H9 (cell line): Measurements from ENCODE around the gene CDH4. TPM values are rescaled to one million over a fixed set of nuclear protein-coding genes. Genes with fewer than 3 reads are reported as not detected.

ENCODE experiments used
- DNase-seq: peaks from one replicate; pipeline ENCODE4 v3.0.0-alpha.2; 2017
- H2AFZ ChIP-seq: one replicate; pipeline ENCODE4 v1.6.1; 2013; ENCODE audit warnings: mild to moderate bottlenecking, low read length, control low read depth, moderate library complexity
- H2AK5ac ChIP-seq: 2 replicates; pipeline ENCODE4 v1.6.1; 2013; ENCODE audit warnings: low read length, control low read depth, mixed read lengths; ENCODE audit not compliant: insufficient read length
- H2BK120ac ChIP-seq: one replicate; pipeline ENCODE4 v1.6.1; 2013; ENCODE audit warnings: low read depth, mild to moderate bottlenecking, low read length, control low read depth, inconsistent platforms; ENCODE audit not compliant: poor library complexity, severe bottlenecking
- H2BK12ac ChIP-seq: 2 replicates; pipeline ENCODE4 v1.6.1; 2013; ENCODE audit warnings: low read length, control low read depth, mixed read lengths, low read depth; ENCODE audit not compliant: insufficient read length
- H2BK15ac ChIP-seq: 2 replicates; pipeline ENCODE4 v1.6.1; 2013; ENCODE audit warnings: low read depth, low read length, control low read depth
- H2BK20ac ChIP-seq: one replicate; pipeline ENCODE4 v1.6.1; 2013; ENCODE audit warnings: low read depth, mild to moderate bottlenecking, low read length, control low read depth, inconsistent platforms; ENCODE audit not compliant: poor library complexity, severe bottlenecking
- H2BK5ac ChIP-seq: 2 replicates; pipeline ENCODE4 v1.6.1; 2013; ENCODE audit warnings: low read length, control low read depth, mixed read lengths; ENCODE audit not compliant: insufficient read length
- H3K14ac ChIP-seq: 2 replicates; pipeline ENCODE4 v1.6.1; 2013; ENCODE audit warnings: low read length, control low read depth; ENCODE audit not compliant: insufficient read depth
- H3K18ac ChIP-seq: 2 replicates; pipeline ENCODE4 v1.6.1; 2013; ENCODE audit warnings: low read depth, mild to moderate bottlenecking, mixed read lengths, low read length, control low read depth; ENCODE audit not compliant: insufficient read length
- H3K23ac ChIP-seq: 2 replicates; pipeline ENCODE4 v1.6.1; 2013; ENCODE audit warnings: low read length, control low read depth, mixed read lengths, low read depth; ENCODE audit not compliant: insufficient read length
- H3K23me2 ChIP-seq: 2 replicates; pipeline ENCODE4 v1.6.1; 2013; ENCODE audit warnings: low read depth, mild to moderate bottlenecking, mixed read lengths, low read length, control low read depth; ENCODE audit not compliant: insufficient read length, poor library complexity, severe bottlenecking
- H3K27ac ChIP-seq: 2 replicates; pipeline ENCODE4 v1.5.1; 2013; ENCODE audit warnings: low read length, control low read depth, mixed read lengths, low read depth; ENCODE audit not compliant: insufficient read length
- H3K27me3 ChIP-seq: 2 replicates; pipeline ENCODE4 v1.6.1; 2013; ENCODE audit warnings: low read length, control low read depth, inconsistent platforms; ENCODE audit not compliant: insufficient read depth
- H3K4ac ChIP-seq: 2 replicates; pipeline ENCODE4 v1.6.1; 2013; ENCODE audit warnings: low read depth, mild to moderate bottlenecking, control low read depth, inconsistent platforms, low read length, moderate library complexity
- H3K4me1 ChIP-seq: 2 replicates; pipeline ENCODE4 v1.6.1; 2013; ENCODE audit warnings: low read length, control low read depth, inconsistent platforms; ENCODE audit not compliant: insufficient read depth
- H3K4me2 ChIP-seq: 2 replicates; pipeline ENCODE4 v1.6.1; 2013; ENCODE audit warnings: low read length, control low read depth, mixed read lengths; ENCODE audit not compliant: insufficient read length, insufficient read depth
- H3K56ac ChIP-seq: 2 replicates; pipeline ENCODE4 v1.6.1; 2013; ENCODE audit warnings: low read depth, mild to moderate bottlenecking, mixed read lengths, low read length, control low read depth; ENCODE audit not compliant: insufficient read length
- H3K79me1 ChIP-seq: 2 replicates; pipeline ENCODE4 v1.6.1; 2013; ENCODE audit warnings: low read depth, mild to moderate bottlenecking, moderate library complexity, low read length, control low read depth, inconsistent platforms; ENCODE audit not compliant: insufficient read depth, poor library complexity, severe bottlenecking
- H3K79me2 ChIP-seq: 2 replicates; pipeline ENCODE4 v1.6.1; 2013; ENCODE audit warnings: low read length, control low read depth, inconsistent platforms; ENCODE audit not compliant: insufficient read depth
- H3K9ac ChIP-seq: 2 replicates; pipeline ENCODE4 v1.6.1; 2013; ENCODE audit warnings: low read length, control low read depth, mixed read lengths; ENCODE audit not compliant: insufficient read length; ENCODE audit errors: extremely low read depth
- H3K9me3 ChIP-seq: one replicate; pipeline ENCODE4 v1.6.1; 2013; ENCODE audit warnings: low read depth, low read length, inconsistent platforms; ENCODE audit not compliant: control insufficient read depth
- H3T11ph ChIP-seq: one replicate; pipeline ENCODE4 v1.6.1; 2013; ENCODE audit warnings: mild to moderate bottlenecking, low read length, control low read depth, inconsistent platforms
- H4K20me1 ChIP-seq: one replicate; pipeline ENCODE4 v1.6.1; 2013; ENCODE audit not compliant: control insufficient read depth, insufficient read length, insufficient read depth
- H4K5ac ChIP-seq: 2 replicates; pipeline ENCODE4 v1.6.1; 2013; ENCODE audit warnings: low read depth, mild to moderate bottlenecking, mixed read lengths, low read length, control low read depth; ENCODE audit not compliant: insufficient read length
- H4K8ac ChIP-seq: replicated peaks from 2 replicates; pipeline ENCODE4 v1.6.1; 2013; ENCODE audit warnings: low read length, control low read depth, mixed read lengths, low read depth; ENCODE audit not compliant: insufficient read length
- H4K91ac ChIP-seq: 2 replicates; pipeline ENCODE4 v1.6.1; 2013; ENCODE audit warnings: low read depth, mild to moderate bottlenecking, moderate library complexity, mixed read lengths, low read length, control low read depth; ENCODE audit not compliant: insufficient read length
- H3K27ac Mint-ChIP-seq, 3 experiments: 2 replicates in 2 of 3; 3 replicates in 1 of 3; pipeline ENCODE4 v1.8.0; 2020 to 2021; ENCODE audit warnings: mixed read lengths in 3 of 3, mild to moderate bottlenecking in 1 of 3, moderate library complexity in 1 of 3
- H3K27me3 Mint-ChIP-seq: 2 replicates; pipeline ENCODE4 v1.8.0; 2021; ENCODE audit warnings: low read depth, mild to moderate bottlenecking, moderate library complexity, mixed read lengths
- H3K36me3 Mint-ChIP-seq, 3 experiments: 2 replicates in 2 of 3; 3 replicates in 1 of 3; pipeline ENCODE4 v1.8.0; 2020 to 2021; ENCODE audit warnings: low read depth in 3 of 3, mixed read lengths in 3 of 3; ENCODE audit not compliant: insufficient read depth in 1 of 3
- H3K4me1 Mint-ChIP-seq, 2 experiments: 2 replicates each; pipeline ENCODE4 v1.8.0; 2020; ENCODE audit warnings: mixed read lengths in 2 of 2
- H3K4me3 Mint-ChIP-seq, 2 experiments: 2 replicates in 1 of 2; 3 replicates in 1 of 2; pipeline ENCODE4 v1.8.0; 2020 to 2021; ENCODE audit warnings: mild to moderate bottlenecking in 2 of 2, mixed read lengths in 2 of 2, moderate library complexity in 1 of 2
- H3K9me3 Mint-ChIP-seq, 2 experiments: 2 replicates in 1 of 2; 3 replicates in 1 of 2; pipeline ENCODE4 v1.8.0; 2020; ENCODE audit warnings: mild to moderate bottlenecking in 2 of 2, mixed read lengths in 2 of 2, moderate library complexity in 1 of 2
- CTCF ChIP-seq: fragments of 200-600 bp; sonication (generic); conservative IDR thresholded peaks from 3 replicates; pipeline ENCODE4 v1.8.0; 2021; ENCODE audit warnings: antibody characterized with exemption, mild to moderate bottlenecking
- total RNA-seq: library from RNA; stranded (reverse); gene quantifications from 2 replicates; pipeline ENCODE4 v1.2.1, GENCODE V29; 2021

CDH4 gene
- total RNA-seq, 1 experiment from 2014 or later = 3.0 TPM

- no peak overlapping the region for H3K23ac ChIP-seq
- no peak overlapping the region for H4K5ac ChIP-seq
- no peaks in the 10 kb centered on the region for H3K4me1 ChIP-seq
- Mint-ChIP-seq H3K36me3 (no peaks in the 10 kb centered on the region; a peak in 1 of 7 replicates), H3K4me3 (no peak overlapping the region), H3K27ac (no peak overlapping the region), H3K27me3 (peaks cover 96% of the 10 kb centered on the region), H3K9me3 (peaks cover 0 to 11% of the 10 kb centered on the region in 2 experiments; a peak in 1 of 5 replicates), H3K4me1 (peaks cover 0 to 6% of the 10 kb centered on the region in 2 experiments; a peak in 1 of 4 replicates)
- H3K79me1 ChIP-seq = no peaks in the 10 kb centered on the region
- H3K23me2 ChIP-seq = no peaks in the 10 kb centered on the region
- H2BK5ac ChIP-seq = no peak overlapping the region
- no peak overlapping the region for H2AFZ ChIP-seq
- no peak overlapping the region for H2BK15ac ChIP-seq
- no peak overlapping the region for H3K4ac ChIP-seq
- H2AK5ac ChIP-seq = no peak overlapping the region
- H3K4me2 ChIP-seq = no peak overlapping the region
- H3K56ac ChIP-seq = no peak overlapping the region
- no peak overlapping the region for H2BK12ac ChIP-seq
- peaks cover 9% of the 10 kb centered on the region; the same call in 1 of the 2 replicates for H3K27me3 ChIP-seq
- no peak for DNase-seq
- no peaks in the 10 kb centered on the region for H3K79me2 ChIP-seq
- no peaks in the 10 kb centered on the region for H4K20me1 ChIP-seq
- no peak for TF ChIP-seq CTCF
- H3K18ac ChIP-seq = no peak overlapping the region
- H2BK20ac ChIP-seq = no peak overlapping the region
- no peak overlapping the region for H3T11ph ChIP-seq
- H3K27ac ChIP-seq = no peak overlapping the region
- no peak overlapping the region for H4K91ac ChIP-seq
- H2BK120ac ChIP-seq = no peak overlapping the region
- no peak overlapping the region for H3K14ac ChIP-seq
- H3K9me3 ChIP-seq = no peaks in the 10 kb centered on the region
- H3K9ac ChIP-seq = no peak overlapping the region
- H4K8ac ChIP-seq = no peak overlapping the region
Measured at GRCh38 chr20:61219021-61219431, 33.0 kb upstream of the CDH4 start.
